Measurements from ENCODE around the gene POLR2M. TPM values are rescaled to one million over a fixed set of nuclear protein-coding genes. Genes with fewer than 3 reads are reported as not detected.

The POLR2M gene
- polyA plus RNA-seq, 1 of the 3 experiments (the other 2 are of a cell fraction) = 160 TPM

- TF ChIP-seq PBX3 (IDR thresholded peaks at IDR 0.05) (no peak), FOXJ3 (CRISPR knock-in tag; IDR thresholded peaks at IDR 0.05) (no peak), RXRA (IDR thresholded peaks at IDR 0.05; ENCODE audit: borderline replicate concordance, low read depth) (no peak), EP300 (IDR thresholded peaks at IDR 0.05; ENCODE audit: borderline replicate concordance in 1 of 2, low read depth in 1 of 2, low read length in 1 of 2) (no peak), SMC3 (IDR thresholded peaks at IDR 0.05; ENCODE audit: low read depth, low read length) (no peak), IRF3 (IDR thresholded peaks at IDR 0.05; ENCODE audit: low read depth, low read length) (no peak), GABPA (IDR thresholded peaks at IDR 0.05; ENCODE audit: low read depth) (no peak)
These were observed 38.5 kb upstream of the POLR2M start (continued) for GRCh38 chr15:57668016-57668415.

GRCh38 chr15:57671636-57672035 is 34.9 kb upstream of the POLR2M start:
- peaks cover 5% of the 10 kb centered on the region for H3F3A ChIP-seq (replicated peaks; ENCODE audit: insufficient read depth)
- H3K27ac ChIP-seq (ENCODE audit: low read depth in 2 of 2, low read length in 1 of 2) = no peak overlapping the region
- H3K9me2 ChIP-seq = no peaks in the 10 kb centered on the region
- no peak overlapping the region for H3K4me2 ChIP-seq
- no peak overlapping the region for H2AFZ ChIP-seq (ENCODE audit: low read depth)
- ChIA-PET POLR2A (no interaction called here), CTCF (interaction anchor here (1.2 kb wide), 1 partner anchor 10 kb away, joined by 3 read pairs; no protein-coding TSS in a partner anchor)
- H3K9me3 ChIP-seq = no peaks in the 10 kb centered on the region; the same call in 1 of the 2 replicates
- no peaks in the 10 kb centered on the region for H3K36me3 ChIP-seq (replicated peaks in 1 of 2; ENCODE audit: control insufficient read depth in 1 of 2, insufficient read depth in 2 of 2, low read length in 1 of 2)
- 0% methylated on average over 1 of the region's 1 CpG for WGBS (ENCODE audit: low lambda C conversion rate)
- no peaks in the 10 kb centered on the region for H4K20me1 ChIP-seq (ENCODE audit: insufficient read depth)
- H3K4me3 ChIP-seq (ENCODE audit: low read depth in 2 of 2, low read length in 1 of 2) = no peak overlapping the region
- no peaks in the 10 kb centered on the region for H3K79me2 ChIP-seq (ENCODE audit: insufficient read depth)
- H3K27me3 ChIP-seq (ENCODE audit: insufficient read depth) = no peaks in the 10 kb centered on the region
- H3K9ac ChIP-seq = no peak overlapping the region
- no peaks in the 10 kb centered on the region; a peak in 2 of 4 replicates for H3K4me1 ChIP-seq (ENCODE audit: control insufficient read depth in 1 of 2, insufficient read depth in 2 of 2, low read depth in 1 of 2, low read length in 1 of 2)
- DNase-seq = no peak
- TF ChIP-seq SMC3 (IDR thresholded peaks at IDR 0.05; ENCODE audit: low read depth, low read length) = no peak
- no peak for TF ChIP-seq RXRA (IDR thresholded peaks at IDR 0.05; ENCODE audit: borderline replicate concordance, low read depth)
- TF ChIP-seq USF1 (IDR thresholded peaks at IDR 0.05; ENCODE audit: borderline replicate concordance, low read depth) = no peak
- TF ChIP-seq MAX (IDR thresholded peaks at IDR 0.05; ENCODE audit: low read depth) = no peak
- no peak for TF ChIP-seq ELF1 (IDR thresholded peaks at IDR 0.05)
- no peak for TF ChIP-seq TAF1 (IDR thresholded peaks at IDR 0.05; ENCODE audit: borderline replicate concordance, low read depth, low read length)
- no peak for TF ChIP-seq CTCF (IDR thresholded peaks at IDR 0.05)
- no peak for TF ChIP-seq SIN3A (IDR thresholded peaks at IDR 0.05; ENCODE audit: borderline replicate concordance, low read depth, low read length)
- no peak for TF ChIP-seq ZBTB33 (IDR thresholded peaks at IDR 0.05; ENCODE audit: borderline replicate concordance, low read depth)
- TF ChIP-seq RFX5 (IDR thresholded peaks at IDR 0.05; ENCODE audit: low read length) = no peak
- no peak for TF ChIP-seq RCOR1 (IDR thresholded peaks at IDR 0.05; ENCODE audit: low read length)
- no peak for TF ChIP-seq REST (IDR thresholded peaks at IDR 0.05; ENCODE audit: low read depth, low read length)
- TF ChIP-seq POLR2AphosphoS5 (IDR thresholded peaks at IDR 0.05; ENCODE audit: low read depth, low read length) = no peak
- no peak for TF ChIP-seq USF2 (IDR thresholded peaks at IDR 0.05; ENCODE audit: borderline replicate concordance, low read depth, low read length)

All from SK-N-SH (cell line).